HT-29 (cell line): Measurements from ENCODE around the gene ANKRD35. TPM values are rescaled to one million over a fixed set of nuclear protein-coding genes. Genes with fewer than 3 reads are reported as not detected.

Source experiments
- DNase-seq: peaks from one replicate; pipeline ENCODE4 v3.0.0-alpha.2; 2015; ENCODE audit warnings: low spot score
- total RNA-seq: library from RNA; depleted of rRNA; stranded (reverse); fragments of >200 nt; shearing (Covaris generic); gene quantifications from 2 replicates; pipeline ENCODE4 v1.2.3, GENCODE V29; 2014

Gene ANKRD35
- total RNA-seq, 1 experiment from 2014 or later: 0.46 TPM

DNA sequence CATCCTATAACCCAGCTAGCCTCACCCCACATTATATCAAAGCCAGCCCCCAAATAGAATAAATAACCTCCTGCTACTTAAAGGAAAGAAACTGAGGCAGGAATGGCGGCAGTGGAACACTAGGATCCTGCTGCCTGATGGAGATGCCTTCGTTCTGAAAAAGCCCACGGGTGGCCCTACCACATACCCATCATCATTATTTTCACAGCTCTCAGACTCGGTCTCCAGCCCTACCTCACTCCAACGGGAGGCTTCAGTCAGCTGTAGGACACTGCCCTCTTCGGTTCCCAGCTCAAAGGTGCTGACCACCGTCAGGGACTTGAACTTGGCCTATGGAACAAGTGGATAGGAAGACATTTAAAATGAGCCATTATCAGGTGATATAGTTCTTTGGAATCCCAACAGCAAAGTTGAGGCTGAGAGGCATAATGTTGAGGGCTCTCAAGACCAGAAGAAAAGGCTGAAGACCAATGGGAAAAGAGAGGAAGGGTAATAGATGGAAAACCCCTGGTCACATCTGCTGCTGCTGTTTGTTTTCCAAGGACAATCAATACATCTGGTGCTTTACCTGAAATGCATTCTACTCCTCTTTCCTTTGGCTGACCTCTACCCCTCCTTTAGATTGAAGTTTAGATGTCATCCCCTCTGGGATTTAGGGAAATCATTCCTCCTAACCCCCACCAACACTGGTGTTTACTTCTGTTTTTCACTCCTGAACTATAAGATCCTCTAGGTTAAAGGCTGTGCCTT is 7.8 kb upstream of the ANKRD35 start:
- no peak for DNase-seq

DNA sequence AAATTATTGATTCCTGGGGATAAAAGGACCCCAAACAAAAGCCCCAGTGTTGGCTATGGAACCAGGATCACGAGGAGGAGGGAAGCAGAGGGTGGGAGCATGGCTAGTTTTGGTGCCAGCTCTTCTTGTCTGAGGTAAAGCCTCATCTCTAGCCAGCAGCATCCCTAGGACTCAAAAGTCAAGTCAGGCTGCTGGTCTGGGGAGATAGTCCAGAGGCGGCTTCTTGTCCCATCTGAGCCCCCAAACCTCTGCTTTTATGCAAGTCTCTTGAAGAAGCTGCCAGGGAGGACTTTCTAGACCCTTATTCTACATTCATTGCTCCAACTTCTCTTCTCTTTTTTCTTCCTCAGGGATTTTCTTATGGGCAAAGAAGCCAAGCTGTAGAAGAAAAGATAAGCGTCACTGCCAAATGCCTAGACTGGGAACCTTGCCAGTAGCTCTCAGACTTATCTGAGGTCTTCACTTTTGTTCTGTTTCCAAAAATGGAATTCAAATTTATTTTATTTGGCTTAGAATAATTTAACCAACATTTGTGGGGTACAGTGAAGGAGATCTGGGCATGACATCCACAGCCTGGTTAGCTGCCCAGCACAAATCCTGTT is 6.9 kb upstream of the ANKRD35 start:
- DNase-seq: peak; percentile 38

DNA sequence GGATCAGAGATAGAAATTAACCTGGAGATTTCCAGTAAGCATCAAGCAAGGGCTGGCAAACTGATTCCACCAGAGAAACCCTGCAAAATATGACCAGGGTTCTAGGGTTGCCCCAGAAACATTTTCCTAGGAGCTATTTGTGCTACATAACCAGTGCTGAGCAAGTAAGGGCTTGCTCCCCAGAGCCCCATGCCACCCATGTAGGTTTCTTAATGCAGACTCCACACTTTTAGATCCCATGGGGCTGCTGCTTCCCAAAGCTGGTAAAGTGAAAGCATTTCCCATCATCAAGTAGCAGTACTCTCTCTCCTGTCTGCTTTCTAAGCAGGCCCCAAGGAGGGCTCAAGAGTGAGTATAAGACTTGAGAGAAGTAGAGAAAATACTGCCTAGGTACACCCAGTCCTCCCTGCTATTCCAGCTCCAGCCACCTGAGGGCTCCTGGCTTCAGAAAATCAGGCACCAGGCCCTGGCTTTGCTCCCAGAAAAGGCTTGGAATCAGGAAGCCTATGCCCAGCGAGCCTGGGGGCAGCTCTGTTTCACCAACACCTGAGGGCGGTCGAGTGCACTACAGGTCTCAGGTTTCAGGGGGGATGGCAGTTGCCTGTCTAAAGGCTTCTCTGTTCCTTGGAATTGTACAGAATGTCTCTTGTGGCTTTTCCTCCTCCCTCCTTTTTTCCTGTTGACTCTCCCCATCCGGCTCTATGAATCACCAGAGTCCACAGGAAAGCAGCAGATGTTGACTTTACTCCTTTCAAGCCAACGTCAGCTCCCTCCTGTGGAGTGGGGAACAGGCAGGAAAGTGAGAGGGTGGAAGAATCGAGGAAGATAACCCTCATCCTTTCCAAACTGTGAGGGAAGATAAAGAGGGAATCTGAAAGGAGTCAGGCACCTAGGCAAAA is 6.2 kb upstream of the ANKRD35 start:
- peak; percentile 99 for DNase-seq

DNA sequence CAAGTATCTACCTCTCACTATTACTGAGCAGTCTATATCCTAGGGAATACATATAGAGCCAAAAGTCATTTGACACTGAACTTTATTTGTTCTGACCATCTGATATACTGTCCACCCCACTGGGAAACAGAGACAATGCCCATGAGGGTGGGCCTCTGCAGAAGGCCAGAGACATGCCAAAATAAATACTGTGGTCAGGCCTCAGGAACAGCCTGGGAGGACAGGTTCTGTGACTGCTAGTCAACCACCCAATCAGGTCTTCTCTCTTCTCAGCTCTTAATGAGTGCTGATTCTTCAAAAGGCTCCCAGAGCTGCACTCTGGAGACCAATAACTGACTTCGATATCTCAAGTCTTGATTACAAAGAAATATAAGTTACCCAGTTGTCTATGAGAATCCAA is 5.5 kb upstream of the ANKRD35 start:
- DNase-seq: peak; percentile 87

DNA sequence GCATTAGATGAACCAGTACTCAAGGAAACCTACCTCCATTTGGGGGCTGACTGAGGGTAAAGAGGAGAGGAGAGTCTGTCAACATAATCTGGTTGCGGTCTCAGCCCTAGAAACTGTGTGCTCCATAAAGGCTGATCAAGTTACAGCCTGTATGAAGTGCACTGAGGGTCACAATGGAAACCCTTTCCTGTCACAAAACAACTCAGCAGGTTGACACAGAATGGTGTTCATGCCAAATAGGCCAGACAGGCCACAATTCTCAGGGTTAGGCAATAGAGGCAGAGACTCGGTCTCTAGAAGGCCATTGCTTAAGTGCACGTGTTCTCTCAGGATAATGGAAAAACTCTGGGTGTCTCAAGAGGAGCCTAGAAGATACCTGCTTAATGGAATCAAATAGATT is 4.1 kb upstream of the ANKRD35 start:
- DNase-seq: no peak

DNA sequence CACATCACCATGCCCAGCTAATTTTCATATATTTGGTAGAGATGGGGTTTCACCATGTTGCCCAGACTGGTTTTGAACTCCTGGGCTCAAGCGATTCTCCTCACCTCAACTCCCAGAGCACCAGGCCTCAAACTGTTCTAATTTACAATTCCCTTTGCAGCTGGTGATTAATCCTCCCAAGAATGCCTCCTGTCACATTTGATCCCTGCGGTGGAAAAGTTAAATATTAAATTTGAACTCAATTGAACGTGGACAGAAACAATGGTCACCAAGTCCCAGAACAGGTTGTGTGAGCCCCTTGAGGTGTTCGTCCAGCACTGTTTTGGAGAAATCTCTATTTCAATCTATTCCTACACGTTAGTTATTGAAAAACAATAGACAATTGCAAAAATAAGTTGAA is 2.0 kb upstream of the ANKRD35 start:
- DNase-seq: peak; percentile 76

DNA sequence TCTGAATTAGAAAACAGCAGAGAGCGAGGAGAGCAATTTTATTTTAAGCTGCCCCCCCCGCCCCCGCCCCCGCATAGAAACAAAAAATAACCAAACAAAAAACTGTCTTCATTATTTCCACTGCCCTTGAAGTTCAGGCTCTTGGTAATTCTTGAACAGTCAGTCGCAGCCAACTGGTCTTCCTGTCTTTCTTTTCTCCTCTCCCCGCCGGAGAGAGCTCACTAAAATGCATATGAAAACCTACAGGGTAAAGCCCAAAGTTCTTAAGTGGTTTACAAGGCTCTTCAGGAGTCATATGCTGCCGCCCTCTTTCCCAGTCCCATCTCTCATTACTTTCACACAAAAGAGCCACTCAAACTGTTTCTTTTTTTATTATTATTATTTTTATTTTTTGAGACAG is 1.1 kb upstream of the ANKRD35 start:
- no peak for DNase-seq

DNA sequence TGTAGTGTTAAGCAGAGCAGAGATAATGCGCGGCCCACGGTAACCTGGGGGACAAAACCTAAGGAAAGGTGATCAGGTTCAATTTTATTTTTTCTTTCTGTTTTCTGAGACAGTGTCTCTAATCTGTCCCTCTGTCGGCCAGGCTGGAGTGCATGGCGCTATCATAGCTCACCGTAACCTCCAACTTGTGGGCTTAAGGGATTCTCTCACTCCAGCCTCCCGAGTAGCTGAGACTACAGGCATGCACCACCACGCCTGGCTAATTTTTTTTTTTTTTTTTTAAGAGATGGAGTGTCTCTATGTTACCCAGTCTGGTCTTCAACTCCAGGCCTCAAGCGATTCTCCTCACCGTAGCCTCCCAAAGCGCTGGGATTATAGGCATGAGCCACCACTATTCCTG is 724 bp upstream of the ANKRD35 start:
- no peak for DNase-seq

DNA sequence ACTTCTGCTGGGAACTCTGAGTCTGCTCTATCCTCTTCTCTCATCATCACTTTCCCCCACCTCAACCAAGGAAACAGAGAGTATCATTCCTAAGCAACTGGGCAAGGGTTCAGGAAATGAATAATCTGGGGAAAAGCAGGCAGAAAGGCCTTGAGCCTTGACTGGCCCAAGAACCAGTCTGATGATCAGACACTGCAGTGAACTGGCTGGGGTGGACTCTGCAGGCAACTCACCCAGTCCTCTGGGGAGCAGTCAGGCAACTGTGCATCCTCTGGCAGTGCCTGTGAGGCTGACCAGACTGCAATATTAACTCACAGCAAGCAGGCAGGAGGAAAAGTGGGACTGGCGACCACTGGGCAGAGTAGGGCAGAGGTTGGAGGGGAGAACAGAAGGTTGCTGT is 991 bp downstream of the ANKRD35 start:
- no peak for DNase-seq

DNA sequence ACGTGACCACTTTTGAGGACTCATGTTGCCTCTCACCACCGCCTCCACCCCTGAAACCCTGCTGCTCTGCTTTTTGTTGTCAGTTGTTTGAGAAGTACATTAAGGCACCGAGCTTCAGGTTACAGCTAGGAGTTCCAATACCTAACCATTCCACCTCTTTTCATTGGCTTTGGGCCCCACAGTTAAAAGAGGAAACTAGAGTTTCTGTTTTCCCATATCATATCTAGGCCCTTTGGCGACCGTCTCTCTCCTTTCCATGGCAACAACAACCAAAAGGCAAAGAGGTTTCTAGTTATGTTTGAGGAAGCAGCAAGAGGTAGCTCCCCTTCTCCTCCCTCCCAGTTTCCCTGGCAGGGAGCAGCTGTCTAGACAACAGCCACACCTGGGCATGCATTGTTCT is 5.9 kb downstream of the ANKRD35 start:
- peak; percentile 33 for DNase-seq

DNA sequence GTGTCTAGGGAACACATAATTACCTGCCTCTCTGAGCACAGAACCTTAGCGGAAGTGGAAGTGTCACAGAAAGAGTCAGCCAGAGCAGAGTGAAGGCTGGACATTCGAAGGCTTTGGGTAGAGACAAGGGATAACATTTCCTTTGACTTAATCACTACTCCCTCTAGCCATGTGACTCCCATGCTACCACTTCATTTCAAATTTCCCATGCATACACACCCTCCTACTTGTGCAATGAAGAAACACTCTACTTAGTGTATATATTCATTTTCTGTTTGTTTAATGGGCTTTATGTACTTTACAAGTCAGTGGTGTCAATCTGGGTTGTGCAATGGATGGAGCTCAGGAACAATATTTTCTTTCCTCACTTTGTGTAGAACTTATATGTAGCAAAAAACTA is 6.9 kb downstream of the ANKRD35 start:
- peak; percentile 17 for DNase-seq

DNA sequence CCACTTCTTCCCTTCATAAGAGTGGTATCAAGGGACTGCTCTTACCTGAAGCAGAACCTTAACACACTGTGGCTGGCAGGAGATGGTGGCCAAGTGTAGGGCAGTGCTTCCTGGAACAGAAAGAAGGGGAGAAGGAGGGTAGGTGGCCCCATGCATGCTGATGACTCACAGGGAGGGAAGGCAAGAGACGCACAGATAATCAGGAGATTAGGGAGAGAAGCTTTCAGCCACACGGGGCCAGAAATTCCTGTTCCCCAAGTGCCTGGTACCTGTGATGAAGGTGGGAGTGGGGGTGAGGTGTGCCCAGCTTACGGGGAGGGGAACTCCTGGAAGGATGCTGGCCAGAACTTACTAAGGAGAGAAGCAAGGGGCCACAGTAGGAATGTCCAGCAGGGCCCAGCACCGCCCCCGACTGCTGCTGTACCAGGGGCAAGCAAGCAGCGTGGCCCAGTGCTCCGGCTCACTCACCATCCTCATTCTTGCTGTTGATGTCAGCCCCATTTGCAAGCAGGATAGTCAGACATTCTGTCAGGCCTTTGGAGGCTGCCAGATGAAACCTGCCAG is 7.7 kb downstream of the ANKRD35 start:
- peak; percentile 63 for DNase-seq

DNA sequence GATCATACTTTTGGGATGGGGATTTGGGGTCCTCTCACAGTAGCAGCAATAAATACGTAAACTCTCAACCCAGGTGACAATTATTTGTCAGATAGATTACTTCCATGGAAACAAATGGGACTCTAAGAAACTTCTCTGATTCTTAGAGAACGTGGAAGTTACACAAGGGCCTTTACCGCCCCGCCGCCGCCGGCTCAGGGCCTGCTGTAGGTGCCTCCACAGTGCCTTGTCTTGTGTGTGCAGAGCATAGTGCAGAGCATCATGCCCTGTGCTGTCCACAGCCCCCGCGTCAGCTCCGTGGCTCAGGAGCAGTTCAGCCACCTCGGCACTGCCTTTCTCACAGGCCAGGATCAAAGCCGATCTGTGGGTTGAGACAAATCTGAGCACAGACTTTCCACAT is 11.0 kb downstream of the ANKRD35 start:
- DNase-seq: no peak

DNA sequence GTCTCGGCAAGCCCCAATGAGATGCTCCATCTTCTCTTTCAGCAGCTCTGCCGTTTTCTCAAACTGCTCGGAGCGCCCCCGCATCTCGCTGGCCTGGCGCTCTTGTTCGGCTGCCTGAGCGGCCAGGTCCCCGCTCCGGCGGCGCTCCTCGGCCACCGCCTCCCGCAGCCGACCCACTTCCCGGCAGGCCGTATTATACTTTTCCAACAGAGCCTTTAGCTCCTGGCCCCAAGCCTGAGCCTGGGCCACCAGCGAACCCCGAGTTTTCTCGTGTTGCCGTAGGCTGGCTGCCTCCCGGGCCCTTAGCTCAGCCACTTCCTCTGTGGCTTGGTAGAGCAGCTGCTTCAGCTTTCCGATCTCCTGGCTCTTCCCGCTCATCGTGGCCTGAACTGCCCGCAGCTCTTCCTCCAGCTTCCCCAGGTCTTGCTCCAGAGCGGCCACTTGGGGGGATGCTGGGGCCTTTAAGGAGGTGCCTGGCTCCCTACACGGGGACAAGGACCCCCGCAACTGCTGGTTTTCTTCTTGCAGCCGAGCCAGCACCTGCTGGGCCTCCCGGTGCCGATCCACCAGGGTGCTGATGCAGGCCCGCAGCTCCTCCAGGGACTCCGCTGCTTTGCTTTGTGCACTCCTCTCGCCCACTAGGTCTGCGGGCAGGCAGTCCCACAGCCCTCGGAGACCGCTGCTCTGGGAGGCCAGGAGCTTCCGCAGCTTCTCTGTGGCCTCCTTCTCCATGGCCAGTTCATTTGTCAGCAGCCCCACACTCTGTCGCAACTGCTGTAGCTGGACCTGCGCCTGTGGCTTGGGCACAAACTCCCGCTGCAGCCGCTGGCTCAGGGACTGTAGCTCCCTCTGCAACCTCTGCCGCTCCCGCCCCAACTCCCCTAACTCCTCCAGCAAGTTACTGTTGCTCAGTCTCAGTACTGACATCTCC is 13.4 kb downstream of the ANKRD35 start:
- DNase-seq: no peak

DNA sequence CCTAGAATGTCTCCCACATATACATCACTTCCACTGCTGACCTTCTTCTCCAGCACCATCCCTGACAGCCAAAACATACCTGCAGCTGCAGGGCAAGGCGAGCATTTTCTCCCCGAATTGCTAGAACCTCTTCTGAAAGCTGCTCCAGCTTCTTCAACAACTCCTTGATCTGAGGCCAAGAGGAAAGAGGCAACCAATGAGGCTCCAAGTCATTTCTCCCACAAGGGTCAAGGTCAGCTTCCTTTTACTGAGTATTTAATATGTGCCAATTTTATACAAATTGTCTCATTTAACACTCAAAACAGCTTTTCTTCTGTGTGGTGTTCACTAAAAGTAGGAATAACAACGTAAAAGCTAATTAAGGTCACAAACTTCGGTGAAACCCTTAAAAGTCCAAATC is 17.4 kb downstream of the ANKRD35 start:
- DNase-seq: no peak

DNA sequence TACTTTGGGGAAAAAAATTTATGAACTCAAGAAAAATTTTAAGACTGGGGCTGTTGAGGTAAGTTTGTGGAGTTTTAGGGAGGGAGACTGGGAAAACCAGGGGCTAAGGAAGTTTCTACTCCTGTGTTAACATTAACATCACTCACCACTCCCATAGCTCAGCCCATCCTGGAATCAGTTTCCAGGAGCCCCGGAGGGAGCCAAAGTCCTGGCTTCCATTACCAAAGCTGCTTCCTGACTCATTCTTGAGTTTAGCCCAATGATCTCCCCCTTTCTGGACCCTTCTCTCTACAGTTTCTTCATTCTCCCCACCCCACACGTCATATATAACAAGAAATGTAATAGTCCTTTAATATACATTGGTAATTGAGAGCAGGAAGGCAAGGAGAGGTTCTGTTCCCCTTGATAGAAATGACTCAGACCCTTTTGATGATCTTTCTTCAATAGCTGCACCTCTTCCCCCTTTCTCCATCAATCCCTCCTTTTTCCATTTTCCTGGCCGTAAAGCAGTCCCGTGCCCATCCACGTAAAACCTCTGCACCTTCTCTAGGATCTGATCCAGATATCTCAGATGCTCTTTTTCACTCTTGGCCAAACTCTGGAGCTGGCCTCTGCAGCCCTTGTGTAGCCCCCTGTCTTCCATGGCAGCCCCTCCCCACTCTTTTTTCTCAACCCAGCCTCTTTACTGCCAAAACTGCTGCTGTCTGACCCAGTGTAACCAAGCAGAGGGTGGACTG is 22.2 kb downstream of the ANKRD35 start:
- DNase-seq: no peak

DNA sequence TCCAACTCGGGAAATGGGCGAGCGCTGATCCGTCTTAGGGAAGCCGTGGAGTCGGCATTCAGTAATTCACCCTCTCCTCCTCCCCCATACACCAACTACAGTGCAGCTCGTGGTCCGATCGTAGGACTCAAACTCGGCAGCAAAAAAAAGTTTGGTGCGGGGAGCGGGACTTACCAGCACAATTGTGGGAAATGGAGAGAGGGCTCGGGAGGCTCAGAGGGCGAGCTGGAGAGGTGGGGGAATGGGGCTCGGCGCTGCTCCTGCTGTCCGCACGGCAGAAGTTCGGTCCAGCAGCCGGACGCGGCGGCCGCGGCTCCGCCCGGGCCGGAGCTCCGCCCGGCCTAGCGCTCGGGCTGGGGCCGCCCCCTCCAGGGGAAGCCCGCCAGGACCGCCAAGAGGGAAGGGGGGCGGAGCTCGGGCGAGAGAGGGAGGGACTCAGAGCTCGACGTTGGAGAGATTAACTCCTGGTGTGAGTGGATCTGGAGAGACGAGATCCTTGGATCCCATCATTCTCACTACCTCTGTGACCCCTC is 26.1 kb downstream of the ANKRD35 start:
- DNase-seq: peak; percentile 89

DNA sequence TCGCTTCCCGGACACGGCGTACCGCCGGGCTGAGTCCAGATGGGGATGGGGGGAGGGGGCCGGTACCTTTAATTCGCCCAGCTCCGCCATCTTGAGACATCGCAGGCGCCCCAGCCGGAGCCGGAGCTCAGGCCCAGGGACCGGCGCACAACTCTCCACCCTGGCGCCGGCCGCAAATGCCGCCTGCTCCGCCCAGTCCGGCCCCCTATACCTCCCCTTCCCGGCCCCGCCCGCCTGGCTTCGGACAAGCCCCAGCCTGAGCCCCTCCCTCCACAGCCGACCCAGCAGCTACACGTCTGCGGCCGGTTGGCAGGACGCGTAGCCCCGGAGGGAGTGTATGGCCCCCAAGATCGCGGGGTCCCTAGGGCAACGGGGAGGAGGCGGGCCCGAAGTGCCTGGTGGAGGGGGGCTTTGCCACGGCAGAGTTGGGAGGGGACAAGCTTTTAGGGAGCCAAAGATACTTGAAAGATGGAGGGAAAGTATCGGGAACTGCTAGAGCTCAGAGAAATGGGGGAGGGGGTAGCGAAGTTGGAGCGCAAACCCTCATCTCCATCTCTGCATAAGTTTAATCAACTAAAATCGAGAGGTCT is 26.7 kb downstream of the ANKRD35 start, which contains the start of gene PIAS3:
PIAS3 (minus strand) TSS at position 181 of the 590 bp plus-strand sequence; CDS start at position 90, 91 bp downstream.
- peak; percentile 89 for DNase-seq

DNA sequence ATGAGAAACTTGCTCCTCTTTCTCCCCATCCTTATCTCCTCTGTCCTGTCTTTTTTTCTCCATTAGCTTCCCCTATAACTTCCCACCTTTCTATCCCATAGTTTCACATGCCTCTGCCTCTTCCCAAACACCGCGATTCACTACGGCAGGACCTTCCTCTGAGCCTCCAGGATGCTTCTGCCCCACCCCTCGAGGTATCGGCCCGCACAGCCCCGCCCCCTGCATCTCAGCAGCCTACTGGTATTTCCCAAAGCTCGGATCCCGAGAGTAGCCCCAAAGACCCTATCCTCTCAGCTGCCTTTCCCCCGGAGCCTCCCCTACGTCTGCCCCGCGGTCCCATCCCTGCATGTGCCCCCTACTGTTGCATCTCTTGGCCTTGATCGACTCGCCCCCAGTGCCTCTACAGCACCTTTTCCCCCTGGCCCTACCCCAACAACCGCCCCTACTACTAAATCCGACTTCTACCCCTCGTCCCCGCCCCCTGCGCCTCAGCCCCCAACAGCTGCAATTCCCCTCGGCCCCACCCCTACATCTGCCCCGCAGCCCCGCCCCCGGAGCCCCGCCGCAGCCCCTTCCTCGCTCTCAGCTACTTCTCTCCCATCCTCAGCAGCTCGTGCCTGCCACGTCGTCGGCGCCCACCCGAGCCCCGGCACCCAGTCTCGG is 27.3 kb downstream of the ANKRD35 start:
- DNase-seq: peak; percentile 30
